ENCODE data around the gene STRADA.
A peak's percentile ranks its signal among the peaks of the same experiment; 100 is the strongest.

The STRADA gene

GRCh38 chr17:63680700-63681099 lies 60.9 kb downstream of the STRADA start:
- in situ Hi-C loops (cut with MboI; ENCODE audit: low pct_unique_long_range_greater_than_20kb, low sequenced_read_pairs, unreplicated experiment) = no loop called here
- DNase-seq (ENCODE audit: low spot score) = no peak
- TF ChIP-seq CTCF (IDR thresholded peaks at IDR 0.05; ENCODE audit: extremely low read depth, insufficient read depth, missing control alignments) = no peak

GRCh38 chr17:63679214-63679613 lies 62.4 kb downstream of the STRADA start:
- DNase-seq (ENCODE audit: low spot score) = no peak
- TF ChIP-seq CTCF (IDR thresholded peaks at IDR 0.05; ENCODE audit: extremely low read depth, insufficient read depth, missing control alignments) = peak; percentile 22
- in situ Hi-C loops (cut with MboI; ENCODE audit: low pct_unique_long_range_greater_than_20kb, low sequenced_read_pairs, unreplicated experiment) = no loop called here

- no peak for TF ChIP-seq CTCF (IDR thresholded peaks at IDR 0.05; ENCODE audit: extremely low read depth, insufficient read depth, missing control alignments)
- in situ Hi-C loops (cut with MboI; ENCODE audit: low pct_unique_long_range_greater_than_20kb, low sequenced_read_pairs, unreplicated experiment) = no loop called here
These were observed 65.0 kb downstream of the STRADA start for GRCh38 chr17:63676584-63676983.

GRCh38 chr17:63675607-63676546 lies 65.7 kb downstream of the STRADA start:
- DNase-seq (ENCODE audit: low spot score) = no peak
- no peak for TF ChIP-seq CTCF (IDR thresholded peaks at IDR 0.05; ENCODE audit: extremely low read depth, insufficient read depth, missing control alignments)
- in situ Hi-C loops (cut with MboI; ENCODE audit: low pct_unique_long_range_greater_than_20kb, low sequenced_read_pairs, unreplicated experiment) = no loop called here

More at GRCh38 chr17:63676584-63676983, 65.0 kb downstream of the STRADA start:
- no peak for DNase-seq (ENCODE audit: low spot score)

- in situ Hi-C loops (cut with MboI; ENCODE audit: low pct_unique_long_range_greater_than_20kb, low sequenced_read_pairs, unreplicated experiment) = no loop called here
- DNase-seq (ENCODE audit: low spot score) = no peak
- no peak for TF ChIP-seq CTCF (IDR thresholded peaks at IDR 0.05; ENCODE audit: extremely low read depth, insufficient read depth, missing control alignments)
These were observed 66.4 kb downstream of the STRADA start for GRCh38 chr17:63675231-63675606.

- no peak for DNase-seq (ENCODE audit: low spot score)
- in situ Hi-C loops (cut with MboI; ENCODE audit: low pct_unique_long_range_greater_than_20kb, low sequenced_read_pairs, unreplicated experiment) = no loop called here
- TF ChIP-seq CTCF (IDR thresholded peaks at IDR 0.05; ENCODE audit: extremely low read depth, insufficient read depth, missing control alignments) = no peak
These were observed 68.7 kb downstream of the STRADA start for GRCh38 chr17:63672856-63673255.
